Activated naive CD8-positive, alpha-beta T cell treated with anti-CD3 and anti-CD28 coated beads for 36 hours (primary cell): ENCODE results near the gene CFAP206. TPM values are rescaled to one million over a fixed set of nuclear protein-coding genes. Genes with fewer than 3 reads are reported as not detected.
"Not testable (repeated sequence)": the region's sequence is repeated elsewhere in the genome, so short reads cannot be mapped to it uniquely, and the experiment has no call there.

ENCODE experiments used
- DNase-seq: peaks from one replicate; pipeline ENCODE4 v3.0.0; 2021
- H3K27ac Mint-ChIP-seq: one replicate; pipeline ENCODE4 v1.8.0; 2022; ENCODE audit warnings: mild to moderate bottlenecking, moderate library complexity, mixed read lengths
- H3K27me3 Mint-ChIP-seq: one replicate; pipeline ENCODE4 v1.8.0; 2022; ENCODE audit warnings: mild to moderate bottlenecking, mixed read lengths
- H3K36me3 Mint-ChIP-seq: one replicate; pipeline ENCODE4 v1.8.0; 2021; ENCODE audit warnings: mild to moderate bottlenecking, mixed read lengths
- H3K4me1 Mint-ChIP-seq: one replicate; pipeline ENCODE4 v1.8.0; 2021; ENCODE audit warnings: mixed read lengths
- H3K4me3 Mint-ChIP-seq: one replicate; pipeline ENCODE4 v1.8.0; 2022; ENCODE audit warnings: mild to moderate bottlenecking, moderate library complexity, mixed read lengths
- H3K9me3 Mint-ChIP-seq: one replicate; pipeline ENCODE4 v1.8.0; 2022; ENCODE audit warnings: mixed read lengths
- total RNA-seq, 2 experiments: library from RNA; stranded (reverse); gene quantifications; one replicate each; pipeline ENCODE4 v1.2.3, GENCODE V29; 2021

CFAP206 gene
- total RNA-seq, 2 experiments from 2014 or later, result not detected

GRCh38 chr6:87472525-87473418 is 65.0 kb downstream of the CFAP206 start, which contains the start of gene SLC35A1:
Gene SLC35A1, plus strand, starts transcription at chr6:87472974. Its CDS starts 30 bp downstream, at chr6:87473004.
- DNase-seq, result peak; percentile 88
- Mint-ChIP-seq H3K9me3 (no peaks in the 10 kb centered on the region), H3K4me3 (peak within 1 kb of the TSS; percentile 98), H3K36me3 (no peaks in the 10 kb centered on the region), H3K27me3 (peaks cover 4% of the 10 kb centered on the region), H3K27ac (peak within 1 kb of the TSS; percentile 99), H3K4me1 (peaks cover 20% of the 10 kb centered on the region)

- peaks cover 20% of the 10 kb centered on the region for H3K4me1 Mint-ChIP-seq
These were observed 65.7 kb downstream of the CFAP206 start for GRCh38 chr6:87473419-87473903.

GRCh38 chr6:87481931-87482330 is 74.2 kb downstream of the CFAP206 start:
- no peaks in the 10 kb centered on the region for H3K9me3 Mint-ChIP-seq
- peaks cover 20% of the 10 kb centered on the region for H3K36me3 Mint-ChIP-seq
- no peaks in the 10 kb centered on the region for H3K4me1 Mint-ChIP-seq
- no peak overlapping the region for H3K4me3 Mint-ChIP-seq
- no peak for DNase-seq
- no peak overlapping the region for H3K27ac Mint-ChIP-seq
- no peaks in the 10 kb centered on the region for H3K27me3 Mint-ChIP-seq

More at GRCh38 chr6:87473419-87473903, 65.7 kb downstream of the CFAP206 start:
- H3K27ac Mint-ChIP-seq, result peak overlapping the region; percentile 99
- no peaks in the 10 kb centered on the region for H3K9me3 Mint-ChIP-seq
- DNase-seq, result no peak
- H3K36me3 Mint-ChIP-seq, result peaks cover 5% of the 10 kb centered on the region
- peaks cover 2% of the 10 kb centered on the region for H3K27me3 Mint-ChIP-seq
- H3K4me3 Mint-ChIP-seq, result peak overlapping the region; percentile 98

- Mint-ChIP-seq H3K4me3 (no peak overlapping the region), H3K27me3 (no peaks in the 10 kb centered on the region), H3K27ac (no peak overlapping the region), H3K9me3 (no peaks in the 10 kb centered on the region), H3K36me3 (peaks cover 20% of the 10 kb centered on the region), H3K4me1 (no peaks in the 10 kb centered on the region)
- DNase-seq, result no peak
These were observed 74.6 kb downstream of the CFAP206 start for GRCh38 chr6:87482366-87482765.

- Mint-ChIP-seq H3K4me3 (no peak overlapping the region), H3K36me3 (peaks cover 14% of the 10 kb centered on the region), H3K27ac (no peak overlapping the region), H3K4me1 (no peaks in the 10 kb centered on the region), H3K9me3 (no peaks in the 10 kb centered on the region), H3K27me3 (no peaks in the 10 kb centered on the region)
- no peak for DNase-seq
These were observed 76.2 kb downstream of the CFAP206 start for GRCh38 chr6:87483929-87484328.

GRCh38 chr6:87484491-87484890 is 76.7 kb downstream of the CFAP206 start:
- no peak for DNase-seq
- no peaks in the 10 kb centered on the region for H3K27me3 Mint-ChIP-seq
- H3K9me3 Mint-ChIP-seq, result no peaks in the 10 kb centered on the region
- no peak overlapping the region for H3K4me3 Mint-ChIP-seq
- H3K36me3 Mint-ChIP-seq, result peaks cover 12% of the 10 kb centered on the region
- no peaks in the 10 kb centered on the region for H3K4me1 Mint-ChIP-seq
- H3K27ac Mint-ChIP-seq, result no peak overlapping the region

GRCh38 chr6:87487555-87487954 is 79.8 kb downstream of the CFAP206 start:
- Mint-ChIP-seq H3K9me3 (no peaks in the 10 kb centered on the region), H3K36me3 (peaks cover 10% of the 10 kb centered on the region), H3K27me3 (no peaks in the 10 kb centered on the region), H3K4me1 (no peaks in the 10 kb centered on the region), H3K4me3 (no peak overlapping the region), H3K27ac (no peak overlapping the region)
- no peak for DNase-seq

GRCh38 chr6:87489326-87489725 is 81.6 kb downstream of the CFAP206 start:
- H3K27me3 Mint-ChIP-seq, H3K36me3 Mint-ChIP-seq, H3K4me1 Mint-ChIP-seq, H3K9me3 Mint-ChIP-seq, DNase-seq, H3K27ac Mint-ChIP-seq, H3K4me3 Mint-ChIP-seq: not testable (repeated sequence)

GRCh38 chr6:87494761-87495422 is 87.1 kb downstream of the CFAP206 start:
- H3K36me3 Mint-ChIP-seq, result peaks cover 6% of the 10 kb centered on the region
- H3K27me3 Mint-ChIP-seq, result no peaks in the 10 kb centered on the region
- H3K9me3 Mint-ChIP-seq, result no peaks in the 10 kb centered on the region
- peaks cover 2% of the 10 kb centered on the region for H3K4me1 Mint-ChIP-seq
- no peak overlapping the region for H3K4me3 Mint-ChIP-seq
- H3K27ac Mint-ChIP-seq, result no peak overlapping the region
- no peak for DNase-seq

- Mint-ChIP-seq H3K27me3 (no peaks in the 10 kb centered on the region), H3K4me3 (no peak overlapping the region), H3K27ac (no peak overlapping the region), H3K9me3 (no peaks in the 10 kb centered on the region), H3K36me3 (peaks cover 7% of the 10 kb centered on the region), H3K4me1 (peaks cover 8% of the 10 kb centered on the region)
- no peak for DNase-seq
These were observed 90.3 kb downstream of the CFAP206 start for GRCh38 chr6:87498048-87498447.

GRCh38 chr6:87501809-87502572 is 94.2 kb downstream of the CFAP206 start:
- H3K4me3 Mint-ChIP-seq, result no peak overlapping the region
- H3K4me1 Mint-ChIP-seq, result peaks cover 13% of the 10 kb centered on the region
- H3K27me3 Mint-ChIP-seq, result no peaks in the 10 kb centered on the region
- H3K9me3 Mint-ChIP-seq, result no peaks in the 10 kb centered on the region
- no peak for DNase-seq
- H3K27ac Mint-ChIP-seq, result no peak overlapping the region
- H3K36me3 Mint-ChIP-seq, result peaks cover 16% of the 10 kb centered on the region

- Mint-ChIP-seq H3K4me3 (no peak overlapping the region), H3K27me3 (no peaks in the 10 kb centered on the region), H3K4me1 (peaks cover 11% of the 10 kb centered on the region), H3K36me3 (peaks cover 13% of the 10 kb centered on the region), H3K27ac (peak overlapping the region; percentile 0), H3K9me3 (no peaks in the 10 kb centered on the region)
- no peak for DNase-seq
These were observed 96.7 kb downstream of the CFAP206 start for GRCh38 chr6:87504441-87504840.
